ENCODE results near the gene BACH2. TPM values are rescaled to one million over a fixed set of nuclear protein-coding genes. Genes with fewer than 3 reads are reported as not detected.

Gene BACH2
- total and polyA plus RNA-seq, 10 of the 15 experiments (the other 5 are each of a cell fraction or from before 2014, with no cell fraction given) = 0.03 to 0.28 (median 0.04) TPM; not detected in 3

DNA sequence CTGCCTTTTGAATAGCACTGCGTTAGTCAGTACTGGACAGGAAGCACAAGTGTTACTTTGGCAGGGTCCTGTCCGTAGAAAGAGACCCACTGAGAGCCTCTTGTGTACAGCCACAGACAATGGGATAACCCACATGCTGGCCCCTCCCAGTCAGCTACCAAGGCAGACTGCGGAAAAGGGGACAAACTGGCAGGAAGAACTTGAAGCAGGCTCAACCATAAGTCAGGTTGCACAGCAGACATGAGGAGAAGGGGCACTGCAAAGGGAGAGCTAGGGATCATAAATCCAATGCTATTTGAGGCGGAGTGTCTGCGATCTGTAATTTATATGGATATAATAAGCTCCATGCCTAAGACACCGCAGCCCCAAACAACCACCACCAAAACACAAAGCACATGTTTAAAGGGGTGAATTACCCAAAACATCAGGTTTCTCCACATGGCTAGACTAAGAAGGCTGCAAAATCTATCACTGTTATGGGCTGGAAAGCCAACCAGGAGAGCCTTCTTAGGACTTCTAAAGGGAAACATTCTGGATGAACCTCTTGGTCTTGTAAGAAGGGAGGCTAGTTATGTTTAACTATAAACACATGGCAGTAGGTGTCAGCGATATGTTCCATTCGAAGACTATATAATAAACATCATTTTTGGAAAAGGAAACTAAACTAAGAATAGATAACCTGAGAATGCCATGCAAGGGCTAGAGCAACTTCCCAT is 141.7 kb downstream of the BACH2 start (continued):
- TF ChIP-seq SPI1 (IDR thresholded peaks at IDR 0.05; ENCODE audit: borderline replicate concordance, insufficient read depth, low read depth, low read length) = no peak
- no peak for TF ChIP-seq ZNF384 (IDR thresholded peaks at IDR 0.05; ENCODE audit: borderline replicate concordance, low read depth, low read length)
- TF ChIP-seq, protein P1, sequence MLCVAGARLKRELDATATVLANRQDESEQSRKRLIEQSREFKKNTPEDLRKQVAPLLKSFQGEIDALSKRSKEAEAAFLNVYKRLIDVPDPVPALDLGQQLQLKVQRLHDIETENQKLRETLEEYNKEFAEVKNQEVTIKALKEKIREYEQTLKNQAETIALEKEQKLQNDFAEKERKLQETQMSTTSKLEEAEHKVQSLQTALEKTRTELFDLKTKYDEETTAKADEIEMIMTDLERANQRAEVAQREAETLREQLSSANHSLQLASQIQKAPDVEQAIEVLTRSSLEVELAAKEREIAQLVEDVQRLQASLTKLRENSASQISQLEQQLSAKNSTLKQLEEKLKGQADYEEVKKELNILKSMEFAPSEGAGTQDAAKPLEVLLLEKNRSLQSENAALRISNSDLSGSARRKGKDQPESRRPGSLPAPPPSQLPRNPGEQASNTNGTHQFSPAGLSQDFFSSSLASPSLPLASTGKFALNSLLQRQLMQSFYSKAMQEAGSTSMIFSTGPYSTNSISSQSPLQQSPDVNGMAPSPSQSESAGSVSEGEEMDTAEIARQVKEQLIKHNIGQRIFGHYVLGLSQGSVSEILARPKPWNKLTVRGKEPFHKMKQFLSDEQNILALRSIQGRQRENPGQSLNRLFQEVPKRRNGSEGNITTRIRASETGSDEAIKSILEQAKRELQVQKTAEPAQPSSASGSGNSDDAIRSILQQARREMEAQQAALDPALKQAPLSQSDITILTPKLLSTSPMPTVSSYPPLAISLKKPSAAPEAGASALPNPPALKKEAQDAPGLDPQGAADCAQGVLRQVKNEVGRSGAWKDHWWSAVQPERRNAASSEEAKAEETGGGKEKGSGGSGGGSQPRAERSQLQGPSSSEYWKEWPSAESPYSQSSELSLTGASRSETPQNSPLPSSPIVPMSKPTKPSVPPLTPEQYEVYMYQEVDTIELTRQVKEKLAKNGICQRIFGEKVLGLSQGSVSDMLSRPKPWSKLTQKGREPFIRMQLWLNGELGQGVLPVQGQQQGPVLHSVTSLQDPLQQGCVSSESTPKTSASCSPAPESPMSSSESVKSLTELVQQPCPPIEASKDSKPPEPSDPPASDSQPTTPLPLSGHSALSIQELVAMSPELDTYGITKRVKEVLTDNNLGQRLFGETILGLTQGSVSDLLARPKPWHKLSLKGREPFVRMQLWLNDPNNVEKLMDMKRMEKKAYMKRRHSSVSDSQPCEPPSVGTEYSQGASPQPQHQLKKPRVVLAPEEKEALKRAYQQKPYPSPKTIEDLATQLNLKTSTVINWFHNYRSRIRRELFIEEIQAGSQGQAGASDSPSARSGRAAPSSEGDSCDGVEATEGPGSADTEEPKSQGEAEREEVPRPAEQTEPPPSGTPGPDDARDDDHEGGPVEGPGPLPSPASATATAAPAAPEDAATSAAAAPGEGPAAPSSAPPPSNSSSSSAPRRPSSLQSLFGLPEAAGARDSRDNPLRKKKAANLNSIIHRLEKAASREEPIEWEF (IDR thresholded peaks at IDR 0.05; ENCODE audit: insufficient replicate concordance, low read depth, low read length) = no peak
- TF ChIP-seq SMAD5 (IDR thresholded peaks at IDR 0.05; ENCODE audit: low read depth) = no peak
- TF ChIP-seq FOXM1 (IDR thresholded peaks at IDR 0.05; ENCODE audit: low read depth, low read length) = no peak
- no peak for TF ChIP-seq BCL11A (IDR thresholded peaks at IDR 0.05; ENCODE audit: low read depth, low read length)
- no peak for TF ChIP-seq SUZ12 (IDR thresholded peaks at IDR 0.05; ENCODE audit: unreplicated experiment)
